ENCODE results near the gene NBDY. TPM values are rescaled to one million over a fixed set of nuclear protein-coding genes. Genes with fewer than 3 reads are reported as not detected.

The NBDY gene
- total and polyA plus RNA-seq, 2 of the 4 experiments (the other 2 are of a cell fraction): 3.2 to 61.5 TPM

- TF ChIP-seq MAFK (IDR thresholded peaks at IDR 0.05; ENCODE audit: low read depth, low read length): no peak
Measured at GRCh38 chrX:56762707-56763555, 33.9 kb downstream of the NBDY start (continued).

- dilution Hi-C loops (cut with HindIII; ENCODE audit: low sequenced_read_pairs, unreplicated experiment): no loop called here
- Histone ChIP-seq H3K9me3 (ENCODE audit: control insufficient read depth, insufficient read depth, low read length) (no peaks in the 10 kb centered on the region), H3K27me3 (ENCODE audit: control insufficient read depth, insufficient read depth, low read length) (no peaks in the 10 kb centered on the region; the same call in 1 of the 2 replicates), H3K56ac (ENCODE audit: extremely low read depth, insufficient read depth, low read length) (no peak overlapping the region), H2AK9ac (replicated peaks; ENCODE audit: low read depth, low read length, poor library complexity) (peak overlapping the region; percentile 66), H4K8ac (ENCODE audit: low read depth in 2 of 2, low read length in 2 of 2) (no peak overlapping the region), H2BK120ac (ENCODE audit: low read depth, low read length) (peak overlapping the region; percentile 69; the same call in 1 of the 2 replicates), H2BK15ac (ENCODE audit: low read depth, low read length) (no peak overlapping the region), H4K20me1 (ENCODE audit: insufficient read depth, low read length) (peaks cover 5% of the 10 kb centered on the region), H3K18ac (ENCODE audit: low read depth, low read length) (no peak overlapping the region; the same call in 1 of the 2 replicates), H4K91ac (ENCODE audit: insufficient read depth, low read depth, low read length) (no peak overlapping the region), H3K4ac (ENCODE audit: low read depth, low read length) (no peak overlapping the region), H3K27ac (ENCODE audit: insufficient read depth, low read length) (peak overlapping the region; percentile 39), H3K23ac (ENCODE audit: low read depth, low read length) (no peak overlapping the region), H3K36me3 (ENCODE audit: control insufficient read depth, insufficient read depth, low read length) (no peaks in the 10 kb centered on the region), H2BK20ac (ENCODE audit: low read depth, low read length) (no peak overlapping the region), H4K5ac (ENCODE audit: low read depth, low read length) (peak overlapping the region; percentile 17; the same call in 1 of the 2 replicates), H3K4me3 (ENCODE audit: insufficient read depth, low read depth, low read length) (peak overlapping the region; percentile 49), H3K4me1 (ENCODE audit: control insufficient read depth, insufficient read depth, low read length) (peaks cover 3% of the 10 kb centered on the region; the same call in 1 of the 2 replicates), H3K14ac (replicated peaks; ENCODE audit: low read depth, low read length) (no peak overlapping the region), H3K9ac (ENCODE audit: low read depth, low read length) (peak overlapping the region; percentile 12; the same call in 1 of the 2 replicates), H2AFZ (replicated peaks; ENCODE audit: low read length, poor library complexity) (peak overlapping the region; percentile 87), H3K4me2 (ENCODE audit: low read depth, low read length) (peak overlapping the region; percentile 47), H2BK5ac (ENCODE audit: low read depth, low read length, poor library complexity, severe bottlenecking) (peak overlapping the region; percentile 44), H2AK5ac (ENCODE audit: low read depth, low read length) (no peak overlapping the region), H3K79me1 (ENCODE audit: low read depth in 1 of 2, low read length in 2 of 2) (no peaks in the 10 kb centered on the region), H3K9me1 (ENCODE audit: insufficient read depth, low read length) (0 out of 2 replicates have a peak, but pooled peaks cover 3% of the 10 kb centered on the region)
- peak; percentile 75 for DNase-seq
- BruUV-seq (replicated peaks): no TSS peak
- intact Hi-C loops (cut with micrococcal nuclease): no loop called here
- 44% methylated on average over 4 of the region's 11 CpGs; no CpG with 5 or more reads in 1 of the 2 experiments for WGBS, 2 experiments (ENCODE audit: extremely low coverage in 2 of 2, insufficient read length in 1 of 2)
- ATAC-seq (ENCODE audit: low read depth): no peak; the same call in 1 of the 2 replicates
- CTCF ChIA-PET: no interaction called here
- POLR2A ChIA-PET (ENCODE audit: unreplicated experiment): no interaction called here
- in situ Hi-C loops (cut with MboI; ENCODE audit: low sequenced_read_pairs): no loop called here
- no peak; the same call in 1 of the 2 replicates for TF ChIP-seq USF2 (IDR thresholded peaks at IDR 0.05; ENCODE audit: low read depth, low read length)
- peak; percentile 82 for TF ChIP-seq MAZ (IDR thresholded peaks at IDR 0.05; ENCODE audit: borderline replicate concordance, low read depth, low read length)
- no peak for TF ChIP-seq POLR2A (IDR thresholded peaks at IDR 0.05; ENCODE audit: low read depth, low read length)
- TF ChIP-seq CTCF (conservative IDR thresholded peaks at IDR 0.05; ENCODE audit: low read depth, low read length): peak; percentile 63
- no peak for TF ChIP-seq FOS (IDR thresholded peaks at IDR 0.05; ENCODE audit: low read depth, low read length)
- no peak for TF ChIP-seq BHLHE40 (IDR thresholded peaks at IDR 0.05; ENCODE audit: low read depth, low read length)
- no peak for TF ChIP-seq MXI1 (IDR thresholded peaks at IDR 0.05; ENCODE audit: borderline replicate concordance, low read depth, low read length)
- TF ChIP-seq NFE2L2 (IDR thresholded peaks at IDR 0.05; ENCODE audit: low read depth, low read length): no peak
- TF ChIP-seq MAFK (IDR thresholded peaks at IDR 0.05; ENCODE audit: low read depth, low read length): no peak
- no peak for TF ChIP-seq RFX5 (IDR thresholded peaks at IDR 0.05; ENCODE audit: low read depth, low read length)
- no peak for TF ChIP-seq RCOR1 (IDR thresholded peaks at IDR 0.05; ENCODE audit: insufficient replicate concordance, low read length)
- peak; percentile 30; the same call in 1 of the 2 replicates for TF ChIP-seq SMC3 (IDR thresholded peaks at IDR 0.05; ENCODE audit: low read depth, low read length)
Measured at GRCh38 chrX:56763556-56764152, 34.6 kb downstream of the NBDY start.

Data from IMR-90 (cell line).